GM18520 (cell line): ENCODE measurements around the gene C19orf33.

ENCODE experiments used
- ATAC-seq: cut with Tn5 transposase; IDR thresholded peaks from one replicate; pipeline ENCODE4 v1.9.1; 2021; ENCODE audit not compliant: unreplicated experiment

C19orf33 gene

GRCh38 chr19:38278751-38279150, 25.3 kb upstream of the C19orf33 start:
- ATAC-seq = no peak

GRCh38 chr19:38280030-38280921, 23.8 kb upstream of the C19orf33 start:
- no peak for ATAC-seq

GRCh38 chr19:38281811-38282566, 22.1 kb upstream of the C19orf33 start:
- no peak for ATAC-seq

GRCh38 chr19:38283271-38283670, 20.8 kb upstream of the C19orf33 start:
- ATAC-seq = no peak

GRCh38 chr19:38284422-38284821, 19.6 kb upstream of the C19orf33 start:
- ATAC-seq = no peak

GRCh38 chr19:38285567-38285966, 18.5 kb upstream of the C19orf33 start:
- no peak for ATAC-seq

- ATAC-seq = no peak
Observed at GRCh38 chr19:38287604-38288003, 16.4 kb upstream of the C19orf33 start.

GRCh38 chr19:38288123-38288855, 15.8 kb upstream of the C19orf33 start:
- ATAC-seq = no peak

- ATAC-seq = no peak
Observed at GRCh38 chr19:38289955-38290354, 14.1 kb upstream of the C19orf33 start.

- ATAC-seq = no peak
Observed at GRCh38 chr19:38290631-38291147, 13.4 kb upstream of the C19orf33 start.

- ATAC-seq = no peak
Observed at GRCh38 chr19:38291855-38292254, 12.2 kb upstream of the C19orf33 start.

- no peak for ATAC-seq
Observed at GRCh38 chr19:38293281-38293680, 10.8 kb upstream of the C19orf33 start.

- no peak for ATAC-seq
Observed at GRCh38 chr19:38294090-38294489, 10.0 kb upstream of the C19orf33 start.

- no peak for ATAC-seq
Observed at GRCh38 chr19:38298821-38299680, 5.0 kb upstream of the C19orf33 start.

GRCh38 chr19:38304352-38304865, 358 bp downstream of the C19orf33 start:
- ATAC-seq = no peak

GRCh38 chr19:38304866-38305429, 897 bp downstream of the C19orf33 start:
- no peak for ATAC-seq

- no peak for ATAC-seq
Observed at GRCh38 chr19:38306236-38306635, 2.2 kb downstream of the C19orf33 start.

GRCh38 chr19:38307076-38307475, 3.0 kb downstream of the C19orf33 start:
- ATAC-seq = no peak

- no peak for ATAC-seq
Observed at GRCh38 chr19:38307597-38307996, 3.5 kb downstream of the C19orf33 start.
